B cell (primary cell): ENCODE data around the gene RALGAPA2.

Source experiments
- CTCF ChIP-seq: fragments of 200-600 bp; IDR thresholded peaks from one replicate; pipeline ENCODE4 v1.8.0; 2022; ENCODE audit warnings: antibody characterized with exemption, mild to moderate bottlenecking
- EZH2 ChIP-seq: IDR thresholded peaks from 2 replicates; pipeline ENCODE4 v1.6.1; 2012; ENCODE audit warnings: borderline replicate concordance, low read depth, mild to moderate bottlenecking, moderate library complexity, low read length; ENCODE audit not compliant: insufficient read depth, poor library complexity, severe bottlenecking

GRCh38 chr20:20491110-20491783 is 221.2 kb downstream of the RALGAPA2 start:
- TF ChIP-seq EZH2 (no peak), CTCF (no peak)
